Measurements from ENCODE around the gene TTYH3.

The TTYH3 gene

DNA sequence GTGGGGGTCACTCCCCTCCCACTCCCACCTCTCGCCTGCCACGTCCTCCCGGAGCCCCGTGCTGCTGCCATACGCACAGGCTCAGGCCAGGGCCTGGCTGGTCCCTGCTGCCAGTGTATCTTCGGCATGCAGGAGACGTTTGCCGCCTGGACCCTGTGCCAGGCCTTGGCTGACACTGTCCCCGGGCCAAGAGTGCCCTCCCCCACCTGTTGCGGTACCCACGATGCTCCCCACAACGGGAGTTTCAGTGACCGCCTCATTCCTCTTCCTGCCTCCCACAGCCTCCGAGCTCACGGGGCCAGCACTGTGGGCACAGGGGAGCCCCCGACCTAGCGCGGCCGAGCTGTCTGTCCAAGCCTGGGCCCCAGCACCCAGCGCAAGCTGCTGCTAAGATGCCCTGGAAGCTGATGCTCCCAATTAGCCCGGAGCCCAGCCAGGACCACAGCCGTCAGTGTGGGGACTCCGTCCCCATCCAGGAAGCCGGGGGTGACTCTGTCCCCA lies 7.4 kb downstream of the TTYH3 start:
- Histone ChIP-seq H3K27ac (ENCODE audit: low read depth, low read length) (no peak overlapping the region), H3K79me2 (ENCODE audit: control insufficient read depth, low read length) (no peaks in the 10 kb centered on the region), H3K9me2 (replicated peaks; ENCODE audit: control insufficient read depth, low read length) (no peaks in the 10 kb centered on the region), H3K9me3 (ENCODE audit: control insufficient read depth, insufficient read depth, low read length) (no peaks in the 10 kb centered on the region), H3F3A (ENCODE audit: control insufficient read depth, insufficient read depth) (peaks cover 4% of the 10 kb centered on the region), H3K27me3 (ENCODE audit: control insufficient read depth, low read length) (no peaks in the 10 kb centered on the region), H3K4me2 (ENCODE audit: low read length) (no peak overlapping the region), H3K4me3 (ENCODE audit: low read length) (no peak overlapping the region), H3K4me1 (ENCODE audit: control insufficient read depth, low read length) (peaks cover 50% of the 10 kb centered on the region), H3K36me3 (ENCODE audit: control insufficient read depth, low read length) (no peaks in the 10 kb centered on the region), H4K20me1 (ENCODE audit: control insufficient read depth, insufficient read depth, low read depth, low read length) (0 out of 2 replicates have a peak, but pooled peaks cover 4% of the 10 kb centered on the region)
- no peak for TF ChIP-seq EZH2phosphoT487 (IDR thresholded peaks at IDR 0.05; ENCODE audit: borderline replicate concordance, low read length)
- TF ChIP-seq, protein P1, sequence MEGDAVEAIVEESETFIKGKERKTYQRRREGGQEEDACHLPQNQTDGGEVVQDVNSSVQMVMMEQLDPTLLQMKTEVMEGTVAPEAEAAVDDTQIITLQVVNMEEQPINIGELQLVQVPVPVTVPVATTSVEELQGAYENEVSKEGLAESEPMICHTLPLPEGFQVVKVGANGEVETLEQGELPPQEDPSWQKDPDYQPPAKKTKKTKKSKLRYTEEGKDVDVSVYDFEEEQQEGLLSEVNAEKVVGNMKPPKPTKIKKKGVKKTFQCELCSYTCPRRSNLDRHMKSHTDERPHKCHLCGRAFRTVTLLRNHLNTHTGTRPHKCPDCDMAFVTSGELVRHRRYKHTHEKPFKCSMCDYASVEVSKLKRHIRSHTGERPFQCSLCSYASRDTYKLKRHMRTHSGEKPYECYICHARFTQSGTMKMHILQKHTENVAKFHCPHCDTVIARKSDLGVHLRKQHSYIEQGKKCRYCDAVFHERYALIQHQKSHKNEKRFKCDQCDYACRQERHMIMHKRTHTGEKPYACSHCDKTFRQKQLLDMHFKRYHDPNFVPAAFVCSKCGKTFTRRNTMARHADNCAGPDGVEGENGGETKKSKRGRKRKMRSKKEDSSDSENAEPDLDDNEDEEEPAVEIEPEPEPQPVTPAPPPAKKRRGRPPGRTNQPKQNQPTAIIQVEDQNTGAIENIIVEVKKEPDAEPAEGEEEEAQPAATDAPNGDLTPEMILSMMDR (IDR thresholded peaks at IDR 0.05; ENCODE audit: low read depth, low read length, poor library complexity, severe bottlenecking): no peak

DNA sequence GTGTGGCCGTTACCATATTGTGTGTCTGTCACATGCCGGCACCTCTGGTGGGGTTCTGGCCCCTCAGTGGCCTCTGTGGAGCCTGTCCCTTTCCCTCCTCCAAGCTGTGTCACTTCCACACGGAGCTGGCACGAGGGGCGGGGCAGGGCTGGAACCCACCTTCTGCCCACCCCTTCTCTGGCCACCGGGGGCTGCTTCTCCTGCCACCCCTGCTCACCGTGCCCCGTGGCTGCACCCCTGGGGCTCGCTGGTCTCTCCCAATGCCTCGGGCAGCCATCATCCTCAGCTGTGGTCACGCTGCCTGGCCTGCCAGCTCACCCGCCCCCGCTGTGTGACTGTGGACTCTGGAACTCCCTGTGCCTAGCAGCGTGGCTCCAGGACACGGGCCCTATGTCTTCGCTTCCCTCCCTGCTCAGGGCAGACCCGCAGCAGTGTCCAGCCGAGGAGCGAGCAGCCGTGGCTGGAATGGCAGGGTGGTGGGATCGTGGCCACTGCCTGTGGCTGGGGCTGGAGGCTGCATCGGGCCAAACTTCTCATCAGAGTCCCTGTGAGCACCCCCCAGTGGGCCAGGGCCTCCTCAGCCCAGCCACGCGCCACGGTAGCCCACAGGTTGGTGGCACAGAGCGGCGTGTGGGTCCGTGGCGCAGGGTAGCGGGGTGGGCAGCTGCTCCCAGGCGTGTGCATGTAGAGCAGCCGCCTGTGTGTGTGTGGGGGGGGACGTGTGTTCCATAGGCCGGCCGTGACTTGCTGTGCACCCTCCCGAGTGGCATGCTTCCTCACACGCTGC lies 8.1 kb downstream of the TTYH3 start:
- H3K4me1 ChIP-seq (ENCODE audit: control insufficient read depth, low read length): peaks cover 57% of the 10 kb centered on the region
- H3K27ac ChIP-seq (ENCODE audit: low read depth, low read length): no peak overlapping the region
- H3K9me3 ChIP-seq (ENCODE audit: control insufficient read depth, insufficient read depth, low read length): no peaks in the 10 kb centered on the region
- 0 out of 2 replicates have a peak, but pooled peaks cover 4% of the 10 kb centered on the region for H4K20me1 ChIP-seq (ENCODE audit: control insufficient read depth, insufficient read depth, low read depth, low read length)
- H3F3A ChIP-seq (ENCODE audit: control insufficient read depth, insufficient read depth): peaks cover 4% of the 10 kb centered on the region
- H3K36me3 ChIP-seq (ENCODE audit: control insufficient read depth, low read length): no peaks in the 10 kb centered on the region
- no peaks in the 10 kb centered on the region for H3K9me2 ChIP-seq (replicated peaks; ENCODE audit: control insufficient read depth, low read length)
- TF ChIP-seq, protein P1 (IDR thresholded peaks at IDR 0.05; ENCODE audit: low read depth, low read length, poor library complexity, severe bottlenecking): no peak
- no peak for TF ChIP-seq EZH2phosphoT487 (IDR thresholded peaks at IDR 0.05; ENCODE audit: borderline replicate concordance, low read length)
- no peaks in the 10 kb centered on the region for H3K79me2 ChIP-seq (ENCODE audit: control insufficient read depth, low read length)
- H3K4me3 ChIP-seq (ENCODE audit: low read length): no peak overlapping the region
- no peak overlapping the region for H3K4me2 ChIP-seq (ENCODE audit: low read length)
- no peaks in the 10 kb centered on the region for H3K27me3 ChIP-seq (ENCODE audit: control insufficient read depth, low read length)

DNA sequence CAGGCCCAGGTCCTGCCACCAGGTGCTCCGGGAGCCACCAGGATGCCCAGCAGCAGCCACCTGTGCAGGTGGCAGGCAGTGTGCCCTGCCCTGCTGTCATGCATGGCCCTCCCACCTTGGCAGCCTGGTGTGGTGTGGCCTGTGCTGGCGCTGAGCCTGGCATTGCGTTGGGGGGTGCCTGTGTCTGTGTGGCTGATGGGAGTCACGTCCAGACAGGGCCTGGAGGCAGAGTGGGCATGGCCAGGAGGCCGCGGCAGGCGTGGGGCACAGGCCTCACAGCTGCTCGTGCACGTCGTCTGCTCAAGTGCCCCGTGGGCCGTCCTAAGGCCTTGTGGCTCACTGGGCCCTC lies 8.7 kb downstream of the TTYH3 start:
- H3K27ac ChIP-seq (ENCODE audit: low read depth, low read length): no peak overlapping the region
- no peak overlapping the region for H3K4me3 ChIP-seq (ENCODE audit: low read length)
- no peaks in the 10 kb centered on the region for H3K27me3 ChIP-seq (ENCODE audit: control insufficient read depth, low read length)
- peaks cover 4% of the 10 kb centered on the region for H3F3A ChIP-seq (ENCODE audit: control insufficient read depth, insufficient read depth)
- H3K36me3 ChIP-seq (ENCODE audit: control insufficient read depth, low read length): no peaks in the 10 kb centered on the region
- H3K9me2 ChIP-seq (replicated peaks; ENCODE audit: control insufficient read depth, low read length): no peaks in the 10 kb centered on the region
- peaks cover 63% of the 10 kb centered on the region for H3K4me1 ChIP-seq (ENCODE audit: control insufficient read depth, low read length)
- no peak for TF ChIP-seq EZH2phosphoT487 (IDR thresholded peaks at IDR 0.05; ENCODE audit: borderline replicate concordance, low read length)
- TF ChIP-seq, protein P1 (IDR thresholded peaks at IDR 0.05; ENCODE audit: low read depth, low read length, poor library complexity, severe bottlenecking): no peak
- peak overlapping the region; percentile 75; the same call in 1 of the 2 replicates for H3K4me2 ChIP-seq (ENCODE audit: low read length)
- no peaks in the 10 kb centered on the region for H3K9me3 ChIP-seq (ENCODE audit: control insufficient read depth, insufficient read depth, low read length)
- H3K79me2 ChIP-seq (ENCODE audit: control insufficient read depth, low read length): no peaks in the 10 kb centered on the region
- 0 out of 2 replicates have a peak, but pooled peaks cover 2% of the 10 kb centered on the region for H4K20me1 ChIP-seq (ENCODE audit: control insufficient read depth, insufficient read depth, low read depth, low read length)

Data from DOHH2 (cell line).